K562 (cell line): ENCODE measurements around the gene DOCK4. TPM values are rescaled to one million over a fixed set of nuclear protein-coding genes. Genes with fewer than 3 reads are reported as not detected.

Experiments used
- ATAC-seq: fragments of 200-7000 bp; cut with Tn5 transposase; 3 replicates; pipeline ENCODE4 v1.9.1; 2020; ENCODE audit warnings: moderate library complexity
- BruUV-seq: library from RNA; stranded (reverse); fragments of 400-500 nt; replicated peaks from 2 replicates; lab custom pipeline; 2021; lab: Mats Ljungman, UMichigan
- CTCF ChIA-PET: fragments of 300-600 bp; formaldehyde crosslinking; extraction: SDS; loops from one replicate; lab custom pipeline; 2021; ENCODE audit warnings: low intra/inter-chr PET ratio; lab: Yijun Ruan, JAX
- POLR2A ChIA-PET: fragments of 300-600, 350-650 bp; sonication (Branson Sonifier 250); formaldehyde crosslinking; extraction: SDS; loops from one replicate; lab custom pipeline; 2021; ENCODE audit warnings: antibody characterized with exemption, inconsistent platforms; lab: Yijun Ruan, JAX
- DNase-seq, 4 experiments: peaks; one replicate each; pipeline versions ENCODE4 v3.0.0 to v3.0.0-alpha.2; 2011 to 2018; ENCODE audit warnings: low spot score in 3 of 4, mixed read lengths in 3 of 4; ENCODE audit errors: extremely low read depth in 1 of 4
- FAIRE-seq: peaks from 2 replicates; lab custom pipeline; 2011; peaks lifted over from hg19 to GRCh38; lab: Jason Lieb, UNC
- H2AFZ ChIP-seq: 2 replicates; pipeline ENCODE4 v1.6.0; 2011; ENCODE audit warnings: low read depth, low read length, control low read depth, inconsistent platforms
- H3K27ac ChIP-seq: fragments of 200-600 bp; 3 replicates; pipeline ENCODE4 v1.8.0; 2011; ENCODE audit warnings: low read depth, mild to moderate bottlenecking, control low read depth, inconsistent platforms, low read length, moderate library complexity, mixed read lengths; ENCODE audit errors: extremely low read depth
- H3K27me3 ChIP-seq, 2 experiments: fragments of 300-600 bp in 1 of 2; 2 replicates in 1 of 2; 3 replicates in 1 of 2; pipeline versions ENCODE4 v1.6.0 to v1.8.0; 2011; ENCODE audit warnings: inconsistent platforms in 2 of 2, low read length in 2 of 2, mild to moderate bottlenecking in 1 of 2, mixed read lengths in 1 of 2, moderate library complexity in 1 of 2; ENCODE audit not compliant: control insufficient read depth in 2 of 2, insufficient read depth in 2 of 2
- H3K36me3 ChIP-seq: fragments of 300-600 bp; 3 replicates; pipeline ENCODE4 v1.8.0; 2011; ENCODE audit warnings: mild to moderate bottlenecking, low read length, inconsistent platforms; ENCODE audit not compliant: control insufficient read depth, insufficient read depth
- H3K4me1 ChIP-seq, 2 experiments: fragments of 200-600 bp in 1 of 2; replicated peaks in 1 of 2; 2 replicates in 1 of 2; 3 replicates in 1 of 2; pipeline versions ENCODE4 v1.5.1 to v1.8.0; 2011; ENCODE audit warnings: inconsistent platforms in 2 of 2, low read length in 2 of 2, mild to moderate bottlenecking in 1 of 2, mixed read lengths in 1 of 2, moderate library complexity in 1 of 2; ENCODE audit not compliant: control insufficient read depth in 2 of 2, insufficient read depth in 2 of 2
- H3K4me2 ChIP-seq: 2 replicates; pipeline ENCODE4 v1.6.1; 2011; ENCODE audit warnings: low read length, control low read depth, inconsistent platforms, mixed read lengths; ENCODE audit not compliant: insufficient read depth
- H3K4me3 ChIP-seq: fragments of 200-600 bp; sonication (generic), shearing (Covaris generic); 2 replicates; pipeline ENCODE4 v1.5.1; 2016; ENCODE audit warnings: control low read depth, inconsistent platforms
- H3K79me2 ChIP-seq: fragments of 200-600 bp; 3 replicates; pipeline ENCODE4 v1.8.0; 2011; ENCODE audit warnings: low read length, inconsistent platforms; ENCODE audit not compliant: control insufficient read depth, insufficient read depth
- H3K9ac ChIP-seq, 2 experiments: 2 replicates each; pipeline versions ENCODE4 v1.6.0 to v1.6.1; 2011; ENCODE audit warnings: low read depth in 2 of 2, low read length in 2 of 2, control low read depth in 1 of 2, inconsistent platforms in 1 of 2, mild to moderate bottlenecking in 1 of 2, mixed read lengths in 1 of 2; ENCODE audit not compliant: insufficient read depth in 1 of 2
- H3K9me1 ChIP-seq: one replicate; pipeline ENCODE4 v1.6.0; 2011; ENCODE audit warnings: inconsistent platforms, mild to moderate bottlenecking, low read length, moderate library complexity; ENCODE audit not compliant: control insufficient read depth, insufficient read depth
- H3K9me3 ChIP-seq: replicated peaks from 2 replicates; pipeline ENCODE4 v1.5.1; 2011; ENCODE audit warnings: low read depth, low read length, inconsistent platforms; ENCODE audit not compliant: control insufficient read depth, insufficient read depth
- H4K20me1 ChIP-seq: replicated peaks from 2 replicates; pipeline ENCODE4 v1.6.1; 2011; ENCODE audit warnings: low read length, inconsistent platforms, mixed read lengths; ENCODE audit not compliant: control insufficient read depth, insufficient read depth
- MAFG ChIP-seq: fragments of 450-650 bp; conservative IDR thresholded peaks from 2 replicates; pipeline ENCODE4 v1.6.1; 2016; ENCODE audit warnings: missing genetic modification characterization, missing compliant biosample characterization
- MAX ChIP-seq: sonication (generic); formaldehyde crosslinking; IDR thresholded peaks from 2 replicates; pipeline ENCODE4 v1.9.0; 2022; ENCODE audit warnings: mild to moderate bottlenecking, missing genetic modification reagents
- NFE2 ChIP-seq: IDR thresholded peaks from 2 replicates; pipeline ENCODE4 v1.6.1; 2014; ENCODE audit warnings: antibody characterized with exemption, low read depth
- PHF21A ChIP-seq: fragments of 450-650 bp; IDR thresholded peaks from 2 replicates; pipeline ENCODE4 v1.6.1; 2017; ENCODE audit warnings: low read depth, borderline replicate concordance
- PTTG1 ChIP-seq: fragments of 450-650 bp; IDR thresholded peaks from 2 replicates; pipeline ENCODE4 v1.6.1; 2016; ENCODE audit warnings: low read depth, mild to moderate bottlenecking, missing genetic modification characterization, missing compliant biosample characterization
- STAT5B ChIP-seq: fragments of 250-450 bp; sonication (Bioruptor Pico); IDR thresholded peaks from 2 replicates; pipeline ENCODE4 v1.8.0; 2021; ENCODE audit warnings: mild to moderate bottlenecking, inconsistent platforms
- ZNF24 ChIP-seq: fragments of 450-650 bp; IDR thresholded peaks from 2 replicates; pipeline ENCODE4 v1.6.1; 2016
- WGBS: fragments of 100-300 bp; shearing (Covaris generic); methylation state at CpG from one replicate; pipeline ENCODE4 v1.1.6; 2016; ENCODE audit warnings: low coverage, mixed read lengths; ENCODE audit not compliant: insufficient coverage; ENCODE audit errors: missing lambda C conversion rate; 5-methylcytosine and 5-hydroxymethylcytosine counted together
- in situ Hi-C: fragments of 300-500 bp; cut with MboI; formaldehyde crosslinking; loops from 4 replicates; pipeline ENCODE4 v1.15.0; 2018; ENCODE audit warnings: inconsistent platforms, mixed read lengths
- intact Hi-C: fragments of 100-400 bp; cut with micrococcal nuclease; formaldehyde crosslinking; loops from 2 replicates; pipeline ENCODE4 v1.14.2; 2022
- polyA plus RNA-seq, 8 experiments: library from polyadenylated mRNA; depleted of rRNA in 4 of 8; stranded (reverse) in 5 of 8; unstranded in 3 of 8; fragments of >200 nt; fragmentation: Nextera tagmentation in 2 of 8; fragmentation: Illumina TruSeq in 1 of 8; extraction: Ambion mirVana in 2 of 8; extraction: Trizol in 1 of 8; gene quantifications; 2 replicates each; pipeline versions ENCODE4 v1.2.1 to v1.2.3, GENCODE V29; 2011 to 2014; ENCODE audit warnings: inconsistent platforms in 1 of 8, missing spikeins in 1 of 8
- total RNA-seq, 7 experiments: library from RNA; depleted of rRNA in 6 of 7; stranded (reverse); fragments of >200 nt in 6 of 7; fragmentation: Illumina TruSeq in 2 of 7; extraction: Trizol in 2 of 7; gene quantifications; 2 replicates each; pipeline versions ENCODE4 v1.2.1 to v1.2.3, GENCODE V29; 2011 to 2021; ENCODE audit warnings: low replicate concordance in 1 of 7

Gene DOCK4
- total and polyA plus RNA-seq, 9 of the 15 experiments (the other 6 are each of a cell fraction or from before 2014, with no cell fraction given) = 0.42 to 5.7 (median 2.3) TPM

DNA sequence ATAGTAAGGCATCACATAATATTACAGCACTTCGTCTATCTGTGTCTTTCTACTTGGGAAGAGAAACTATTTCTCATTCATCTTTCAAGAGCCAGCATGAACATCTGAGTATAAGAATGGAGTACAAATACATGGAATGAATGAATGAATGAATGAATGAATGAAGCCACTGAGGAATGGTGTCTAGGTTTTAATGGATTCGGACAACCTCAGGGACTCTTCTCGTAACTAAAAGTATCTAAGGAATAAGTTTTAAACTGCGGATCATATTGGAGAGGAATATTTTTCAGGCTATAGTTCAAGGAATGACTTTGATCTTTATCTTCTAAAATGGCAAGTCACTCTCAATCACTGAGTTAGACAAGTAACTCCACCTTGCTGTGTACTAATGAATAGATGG lies 199.0 kb downstream of the DOCK4 start:
- Histone ChIP-seq H4K20me1 (no peaks in the 10 kb centered on the region), H3K4me1 (no peaks in the 10 kb centered on the region), H3K4me2 (no peak overlapping the region), H3K79me2 (no peaks in the 10 kb centered on the region), H3K9me3 (no peaks in the 10 kb centered on the region), H2AFZ (no peak overlapping the region), H3K9me1 (no peaks in the 10 kb centered on the region), H3K36me3 (no peaks in the 10 kb centered on the region), H3K27ac (no peak overlapping the region), H3K9ac (no peak overlapping the region), H3K27me3 (no peaks in the 10 kb centered on the region; a peak in 1 of 5 replicates), H3K4me3 (no peak overlapping the region)
- FAIRE-seq = no peak
- ChIA-PET CTCF (no interaction called here), POLR2A (interaction anchor here (0.7 to 1.0 kb wide), 2 partner anchors 14 to 16 kb away, joined by 3 to 4 read pairs; no protein-coding TSS in a partner anchor)
- DNase-seq = no peak
- in situ Hi-C loops (no loop called here), intact Hi-C loops (no loop called here)
- TF ChIP-seq ZNF24 (peak; percentile 87), MAFG (tag) (peak; percentile 34), PTTG1 (no peak), STAT5B (CRISPR knock-in tag) (no peak), NFE2 (peak; percentile 36; the same call in 1 of the 2 replicates), PHF21A (no peak)
- 1% methylated on average over 4 of the region's 4 CpGs for WGBS
- ATAC-seq = no peak
- BruUV-seq = no TSS peak

DNA sequence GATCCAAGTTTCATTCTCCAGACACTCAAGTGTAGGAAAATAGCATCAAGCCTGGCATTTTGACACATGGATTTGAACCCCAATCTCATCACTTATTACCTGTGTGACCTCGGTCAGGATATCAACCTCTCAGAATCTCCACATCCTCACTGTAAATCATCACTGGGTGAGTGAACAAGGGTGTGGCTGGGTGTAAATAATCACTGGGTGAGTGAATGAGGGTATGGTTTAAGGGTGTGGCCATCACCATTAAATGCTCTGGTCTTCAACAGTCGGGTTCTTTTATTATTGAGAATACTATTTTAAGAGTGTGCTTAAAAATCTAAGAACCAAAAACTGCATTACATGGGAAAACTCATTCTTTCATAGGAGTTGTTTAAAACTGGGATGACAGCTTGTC lies 200.1 kb downstream of the DOCK4 start:
- no peaks in the 10 kb centered on the region for H4K20me1 ChIP-seq
- no peak overlapping the region for H3K4me3 ChIP-seq
- no peaks in the 10 kb centered on the region for H3K9me3 ChIP-seq
- WGBS = 3% methylated on average over 2 of the region's 2 CpGs
- ChIA-PET POLR2A (interaction anchor here (0.7 kb wide), 1 partner anchor 15 kb away, joined by 4 read pairs; no protein-coding TSS in a partner anchor), CTCF (no interaction called here)
- no peaks in the 10 kb centered on the region for H3K36me3 ChIP-seq
- intact Hi-C loops = no loop called here
- BruUV-seq = no TSS peak
- no peak overlapping the region for H3K27ac ChIP-seq
- no peaks in the 10 kb centered on the region; a peak in 2 of 5 replicates for H3K27me3 ChIP-seq
- H3K79me2 ChIP-seq = no peaks in the 10 kb centered on the region
- no peak overlapping the region for H2AFZ ChIP-seq
- no peak for TF ChIP-seq MAX (CRISPR knock-in tag)
- TF ChIP-seq, all 486 proteins: peak for 0
- FAIRE-seq (no peak), DNase-seq (no peak), ATAC-seq (no peak)
- in situ Hi-C loops = no loop called here
- no peaks in the 10 kb centered on the region for H3K9me1 ChIP-seq
- no peak overlapping the region for H3K4me2 ChIP-seq
- no peak overlapping the region for H3K9ac ChIP-seq
- no peaks in the 10 kb centered on the region for H3K4me1 ChIP-seq
